Stimulated activated CD8-positive, alpha-beta memory T cell treated with anti-CD3 and anti-CD28 coated beads, Interleukin-4, amount 100 ng/mL, for 4 hours (primary cell): ENCODE results near the gene ASH1L.
A peak's percentile ranks its signal among the peaks of the same experiment; 100 is the strongest.
"Not testable (repeated sequence)": the region's sequence is repeated elsewhere in the genome, so short reads cannot be mapped to it uniquely, and the experiment has no call there.

Source experiments
- DNase-seq, 2 donors: peaks; one replicate each; pipeline ENCODE4 v3.0.0-alpha.2; 2020; ENCODE audit warnings: low read depth in 2 of 2, low spot score in 1 of 2

The ASH1L gene, protein sequence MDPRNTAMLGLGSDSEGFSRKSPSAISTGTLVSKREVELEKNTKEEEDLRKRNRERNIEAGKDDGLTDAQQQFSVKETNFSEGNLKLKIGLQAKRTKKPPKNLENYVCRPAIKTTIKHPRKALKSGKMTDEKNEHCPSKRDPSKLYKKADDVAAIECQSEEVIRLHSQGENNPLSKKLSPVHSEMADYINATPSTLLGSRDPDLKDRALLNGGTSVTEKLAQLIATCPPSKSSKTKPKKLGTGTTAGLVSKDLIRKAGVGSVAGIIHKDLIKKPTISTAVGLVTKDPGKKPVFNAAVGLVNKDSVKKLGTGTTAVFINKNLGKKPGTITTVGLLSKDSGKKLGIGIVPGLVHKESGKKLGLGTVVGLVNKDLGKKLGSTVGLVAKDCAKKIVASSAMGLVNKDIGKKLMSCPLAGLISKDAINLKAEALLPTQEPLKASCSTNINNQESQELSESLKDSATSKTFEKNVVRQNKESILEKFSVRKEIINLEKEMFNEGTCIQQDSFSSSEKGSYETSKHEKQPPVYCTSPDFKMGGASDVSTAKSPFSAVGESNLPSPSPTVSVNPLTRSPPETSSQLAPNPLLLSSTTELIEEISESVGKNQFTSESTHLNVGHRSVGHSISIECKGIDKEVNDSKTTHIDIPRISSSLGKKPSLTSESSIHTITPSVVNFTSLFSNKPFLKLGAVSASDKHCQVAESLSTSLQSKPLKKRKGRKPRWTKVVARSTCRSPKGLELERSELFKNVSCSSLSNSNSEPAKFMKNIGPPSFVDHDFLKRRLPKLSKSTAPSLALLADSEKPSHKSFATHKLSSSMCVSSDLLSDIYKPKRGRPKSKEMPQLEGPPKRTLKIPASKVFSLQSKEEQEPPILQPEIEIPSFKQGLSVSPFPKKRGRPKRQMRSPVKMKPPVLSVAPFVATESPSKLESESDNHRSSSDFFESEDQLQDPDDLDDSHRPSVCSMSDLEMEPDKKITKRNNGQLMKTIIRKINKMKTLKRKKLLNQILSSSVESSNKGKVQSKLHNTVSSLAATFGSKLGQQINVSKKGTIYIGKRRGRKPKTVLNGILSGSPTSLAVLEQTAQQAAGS (N-terminal part only)

DNA sequence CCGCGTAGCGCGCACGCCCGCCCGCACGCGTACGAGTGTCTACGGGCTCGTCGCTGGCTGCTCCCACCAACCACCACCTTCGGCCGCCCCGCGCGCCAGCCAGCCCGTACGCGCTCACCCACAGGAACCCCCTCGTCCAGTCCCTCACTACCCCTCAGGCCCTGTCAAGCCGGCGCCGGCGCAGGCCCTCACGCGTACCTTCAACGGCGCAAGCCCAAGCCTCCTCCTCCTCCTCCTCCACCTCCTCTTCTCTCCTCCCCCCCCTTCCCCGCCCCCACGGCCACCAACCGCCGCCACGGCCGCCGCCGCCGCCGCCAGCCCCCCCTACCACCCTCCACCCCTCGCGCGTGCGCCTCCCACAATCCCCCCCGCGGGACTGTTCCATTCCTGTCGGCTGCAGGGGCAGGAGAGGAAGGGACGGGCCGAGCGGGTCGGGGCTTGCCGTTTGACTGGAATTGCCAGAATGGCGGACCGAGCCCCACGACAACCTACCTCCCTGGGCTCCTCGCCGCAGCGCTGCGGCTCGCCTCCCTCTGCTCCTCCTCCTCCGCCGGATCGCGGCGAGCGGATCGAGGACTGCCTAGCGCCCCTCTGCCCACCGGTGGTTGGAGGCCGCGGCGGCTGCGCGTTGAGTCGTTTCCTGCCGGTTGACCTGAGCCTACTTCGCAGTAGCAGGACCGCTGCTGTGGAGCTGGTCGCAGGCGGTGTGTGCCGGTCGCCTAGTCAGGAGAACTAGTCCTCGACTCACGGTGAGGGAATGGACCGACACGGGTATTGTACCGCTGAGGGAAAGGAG, at the start of gene ASH1L:
ASH1L (minus strand) TSS at position 223 of the 796 bp plus-strand sequence. CDS start 41,284 bp downstream, outside the sequence.
- DNase-seq = peak; percentile 88 to 91

DNA sequence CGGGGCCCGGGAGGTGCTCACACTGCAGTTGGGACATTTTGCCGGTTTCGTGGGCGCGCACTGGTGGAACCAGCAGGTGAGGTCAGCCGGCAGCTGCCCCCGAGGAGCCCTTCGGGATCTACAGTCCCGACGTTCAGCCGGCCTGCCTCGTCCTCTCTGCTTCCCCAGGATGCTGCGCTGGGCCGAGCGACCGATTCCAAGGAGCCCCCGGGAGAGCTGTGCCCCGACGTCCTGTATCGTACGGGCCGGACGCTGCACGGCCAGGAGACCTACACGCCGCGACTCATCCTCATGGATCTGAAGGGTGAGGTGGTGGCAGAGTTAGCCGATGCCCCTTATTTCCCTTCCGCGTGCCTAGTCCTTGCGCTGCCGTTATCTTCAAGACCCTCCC, 47.6 kb upstream of the ASH1L start:
- not testable (repeated sequence) for DNase-seq

DNA sequence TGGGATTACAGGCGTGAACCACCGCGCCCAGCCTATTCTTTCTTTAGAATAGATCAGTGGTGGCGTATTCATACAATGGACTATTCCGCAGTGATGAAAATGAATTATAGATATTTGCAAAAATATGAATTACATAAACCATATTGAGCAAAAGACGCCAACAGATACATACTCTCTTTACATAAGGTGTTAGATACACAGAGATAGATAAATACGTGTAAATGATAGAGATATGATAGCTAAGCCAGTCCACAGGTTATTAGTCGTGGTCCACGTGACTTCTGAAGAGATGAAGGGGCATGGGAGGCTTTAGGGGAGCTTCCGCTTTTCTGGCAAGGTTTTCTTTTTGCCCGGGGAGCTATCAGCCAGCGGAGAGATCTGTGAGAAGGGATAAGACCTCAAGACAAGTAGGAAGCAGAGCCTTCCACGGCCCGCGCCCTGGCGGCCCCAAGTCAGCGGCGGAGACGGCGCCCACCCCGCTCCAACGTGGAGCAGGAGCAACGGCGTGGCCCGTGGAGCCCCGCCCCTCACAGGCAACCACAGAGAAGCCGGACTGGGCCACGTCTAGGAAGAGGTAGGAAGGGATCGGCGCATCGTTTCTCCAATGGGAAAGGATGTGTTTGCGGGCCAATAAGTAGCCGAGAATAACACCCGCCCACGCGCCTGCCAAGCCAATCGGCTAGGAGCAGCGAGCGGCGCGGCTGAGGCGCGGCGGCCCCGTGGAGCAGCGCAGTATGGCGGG, 47.1 kb upstream of the ASH1L start, which contains the start of gene MSTO1:
MSTO1 (plus strand) TSS at position 704 of the 742 bp plus-strand sequence; CDS start at position 735, 31 bp downstream.
- DNase-seq = peak; percentile 93 to 96

DNA sequence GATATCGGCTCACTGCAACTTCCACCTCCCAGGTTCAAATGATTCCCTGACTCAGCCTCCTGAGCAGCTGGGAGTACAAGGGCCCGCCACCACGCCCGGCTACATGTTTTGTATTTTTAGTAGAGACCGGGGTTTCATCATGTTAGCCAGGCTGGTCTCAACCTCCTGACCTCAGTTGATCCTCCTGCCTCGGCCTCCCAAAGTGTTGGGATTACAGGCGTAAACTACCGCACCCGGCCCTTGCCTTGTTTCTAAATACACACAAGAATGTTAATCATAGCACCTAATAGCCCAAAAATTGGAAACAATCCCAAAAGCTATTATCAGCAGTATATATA, 46.3 kb upstream of the ASH1L start:
- DNase-seq = no peak

DNA sequence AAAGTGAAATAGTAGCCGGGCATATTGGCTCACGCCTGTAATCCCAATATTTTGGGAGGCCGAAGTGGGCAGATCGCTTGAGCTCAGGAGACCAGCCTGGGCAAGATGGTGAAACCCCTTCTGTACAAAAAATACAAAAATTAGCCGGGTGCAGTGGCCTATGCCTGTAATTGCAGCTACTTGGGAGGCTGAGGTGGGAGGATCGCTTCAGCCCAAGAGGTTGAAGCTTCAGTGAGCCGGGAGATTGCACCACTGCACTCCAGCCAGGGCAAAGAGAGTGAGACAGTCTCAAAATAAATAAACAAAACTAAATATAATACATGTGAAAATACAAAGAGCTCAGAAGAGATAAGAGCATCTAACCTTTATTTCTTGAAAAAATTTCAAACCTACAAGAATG, 45.1 kb upstream of the ASH1L start:
- DNase-seq = no peak

DNA sequence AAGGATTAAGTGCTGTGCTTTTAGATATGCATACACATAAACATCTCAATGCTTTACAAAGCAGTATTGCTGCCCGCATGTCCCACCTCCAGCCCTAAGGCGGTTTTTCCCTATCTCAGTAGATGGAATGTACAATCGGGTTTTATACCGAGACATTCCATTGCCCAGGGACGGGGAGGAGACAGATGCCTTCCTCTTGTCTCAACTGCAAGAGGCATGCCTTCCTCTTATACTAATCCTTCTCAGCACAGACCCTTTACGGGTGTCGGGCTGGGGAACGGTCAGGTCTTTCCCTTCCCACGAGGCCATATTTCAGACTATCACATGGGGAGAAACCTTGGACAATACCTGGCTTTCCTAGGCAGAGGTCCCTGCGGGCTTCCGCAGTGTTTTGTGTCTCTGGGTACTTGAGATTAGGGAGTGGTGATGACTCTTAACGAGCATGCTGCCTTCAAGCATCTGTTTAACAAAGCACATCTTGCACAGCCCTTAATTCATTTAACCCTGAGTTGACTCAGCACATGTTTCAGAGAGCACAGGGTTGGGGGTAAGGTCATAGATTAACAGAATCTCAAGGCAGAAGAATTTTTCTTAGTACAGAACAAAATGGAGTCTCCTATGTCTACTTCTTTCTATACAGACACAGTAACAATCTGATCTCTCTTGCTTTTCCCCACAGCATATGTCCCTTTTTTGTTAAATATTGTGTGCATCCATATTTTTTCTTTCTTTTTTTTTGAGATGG, 37.4 kb upstream of the ASH1L start:
- DNase-seq = not testable (repeated sequence)

DNA sequence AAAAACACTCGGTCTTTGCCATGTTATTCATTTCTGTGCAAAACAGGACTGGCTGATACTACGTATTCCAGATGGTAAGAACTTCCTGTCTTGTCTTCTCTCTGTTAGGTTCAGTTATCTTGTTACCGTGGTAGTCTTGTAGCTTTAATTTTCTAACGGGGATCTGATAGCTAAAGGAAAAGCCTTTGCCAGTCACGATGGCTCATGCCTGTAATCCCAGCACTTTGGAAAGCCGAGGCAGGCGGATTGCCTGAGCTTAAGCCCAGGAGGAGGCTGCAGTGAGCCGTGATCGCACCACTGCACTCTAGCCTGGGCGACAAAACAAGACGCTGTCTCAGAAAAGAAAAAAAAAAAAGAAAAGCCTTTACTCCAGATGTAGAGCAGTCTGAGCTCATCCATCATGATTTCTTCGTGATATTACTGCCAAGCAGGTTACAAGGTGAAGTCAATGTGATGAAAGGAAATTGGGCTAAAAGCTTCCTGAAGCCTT, 36.3 kb upstream of the ASH1L start:
- no peak for DNase-seq

DNA sequence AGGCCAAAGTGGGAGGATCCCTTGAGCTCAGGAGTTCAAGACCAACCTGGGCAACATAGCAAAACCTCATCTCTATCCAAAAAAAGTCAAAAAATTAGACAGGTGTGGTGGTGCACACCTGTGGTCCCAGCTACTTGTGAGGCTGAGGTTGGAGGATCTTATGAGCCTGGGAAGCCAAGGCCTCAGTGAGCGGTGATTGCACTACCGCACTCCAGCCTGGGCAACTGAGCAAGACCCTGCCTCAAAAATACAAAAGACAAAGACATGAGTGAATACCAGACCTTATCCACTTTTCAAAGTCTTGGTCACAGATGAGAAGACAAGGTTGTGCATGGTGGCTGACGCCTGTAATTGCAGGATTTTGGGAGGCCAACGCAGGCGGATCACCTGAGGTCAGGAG, 34.3 kb upstream of the ASH1L start:
- no peak for DNase-seq

DNA sequence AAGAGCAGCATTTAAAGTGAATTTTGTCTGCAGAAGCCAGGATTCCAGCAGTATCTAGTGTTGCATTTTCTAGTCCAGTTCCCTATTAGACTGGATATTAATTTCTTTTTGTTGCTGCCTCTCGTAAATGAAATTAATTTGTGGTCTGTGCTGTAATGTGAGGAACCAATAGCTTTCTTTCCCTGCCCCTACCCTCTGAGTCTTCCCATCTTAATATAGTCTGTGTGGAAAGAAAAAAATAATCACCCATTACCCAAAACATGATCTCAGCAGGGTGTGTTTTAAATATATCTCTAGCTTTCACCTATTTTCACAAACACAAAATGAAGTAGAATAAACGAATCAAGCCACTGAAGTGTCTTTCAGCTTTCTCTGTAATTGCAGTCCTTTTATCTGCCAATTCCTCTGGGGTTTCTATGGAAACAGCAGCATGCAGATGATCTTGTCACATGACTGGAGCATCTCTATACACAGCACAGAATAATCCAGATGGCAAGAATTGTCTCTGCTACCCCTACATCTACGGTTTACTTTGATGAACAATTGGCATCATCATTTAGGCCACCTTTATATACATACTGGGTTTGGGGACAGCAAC, 33.4 kb upstream of the ASH1L start:
- not testable (repeated sequence) for DNase-seq

DNA sequence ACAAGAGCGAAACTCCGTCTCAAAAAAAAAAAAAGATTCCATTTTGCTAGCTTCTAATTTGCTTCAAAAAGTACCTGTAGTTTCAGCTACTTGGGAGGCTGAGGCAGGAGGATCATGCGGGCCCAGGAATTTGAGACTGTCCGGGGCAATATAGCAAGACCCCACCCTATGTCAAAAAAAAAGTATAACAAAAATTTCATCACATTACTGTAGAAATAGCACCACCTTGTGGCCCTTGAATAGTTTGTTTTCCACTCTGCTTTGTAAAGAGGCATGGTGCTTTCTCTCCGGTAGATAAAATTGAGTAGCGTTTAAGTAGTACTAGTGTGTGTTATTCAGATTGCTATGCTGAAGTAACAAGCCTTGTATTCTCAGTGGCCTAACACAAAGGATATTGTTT, 29.2 kb upstream of the ASH1L start:
- no peak for DNase-seq

DNA sequence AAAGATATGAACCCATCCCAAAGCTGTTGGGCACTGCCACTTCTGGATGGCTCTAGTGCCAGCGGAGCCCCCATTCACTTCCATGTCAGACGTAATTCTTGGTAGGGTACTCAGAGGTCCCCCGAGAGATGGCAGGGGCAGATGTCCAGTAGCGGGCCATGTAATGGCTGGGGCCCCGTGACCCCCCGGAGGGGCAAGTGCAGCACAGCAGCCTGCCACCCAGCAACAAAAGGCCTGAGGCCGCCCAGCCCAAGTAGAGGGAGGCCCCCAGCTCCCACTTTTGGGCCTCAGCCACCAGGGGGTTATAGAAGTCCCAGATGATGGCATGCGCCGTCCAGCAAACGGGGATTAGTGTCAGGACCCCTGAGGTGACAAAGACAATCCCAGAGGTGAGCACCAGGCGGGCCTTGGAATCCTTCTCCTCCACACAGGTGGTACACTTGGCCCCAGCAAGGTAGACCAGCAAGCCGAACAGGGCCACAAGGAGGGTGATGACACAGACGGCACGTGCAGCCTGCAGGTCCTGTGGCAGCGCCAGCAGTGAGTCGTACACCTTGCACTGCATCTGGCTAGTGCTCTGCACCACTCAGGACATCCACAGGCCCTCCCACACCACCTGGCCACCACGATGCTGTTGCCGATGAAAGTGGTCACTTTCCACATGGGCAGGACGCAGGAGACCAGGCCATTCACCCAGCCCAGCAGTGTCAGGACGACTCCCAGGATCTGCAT, 28.1 kb upstream of the ASH1L start:
- DNase-seq = not testable (repeated sequence)

DNA sequence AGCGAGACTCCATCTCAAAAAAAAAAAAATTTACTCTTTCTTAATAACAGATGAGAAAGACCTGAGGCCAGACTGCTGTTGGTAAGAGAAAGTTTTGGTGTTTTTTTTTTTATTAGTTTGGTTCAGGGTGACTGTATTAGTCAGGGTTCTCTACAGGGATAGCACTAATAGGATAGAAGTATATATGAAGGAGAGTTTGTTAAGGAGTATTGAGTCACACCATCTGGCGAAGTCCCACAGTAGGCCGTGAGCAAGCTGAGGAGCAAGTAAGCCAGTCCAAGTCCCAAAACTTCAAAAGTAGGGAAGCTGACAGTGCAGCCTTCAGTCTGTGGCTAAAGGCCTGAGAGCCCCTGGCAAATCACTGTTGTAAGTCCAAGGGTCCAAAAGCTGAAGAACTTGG, 26.7 kb upstream of the ASH1L start:
- not testable (repeated sequence) for DNase-seq

DNA sequence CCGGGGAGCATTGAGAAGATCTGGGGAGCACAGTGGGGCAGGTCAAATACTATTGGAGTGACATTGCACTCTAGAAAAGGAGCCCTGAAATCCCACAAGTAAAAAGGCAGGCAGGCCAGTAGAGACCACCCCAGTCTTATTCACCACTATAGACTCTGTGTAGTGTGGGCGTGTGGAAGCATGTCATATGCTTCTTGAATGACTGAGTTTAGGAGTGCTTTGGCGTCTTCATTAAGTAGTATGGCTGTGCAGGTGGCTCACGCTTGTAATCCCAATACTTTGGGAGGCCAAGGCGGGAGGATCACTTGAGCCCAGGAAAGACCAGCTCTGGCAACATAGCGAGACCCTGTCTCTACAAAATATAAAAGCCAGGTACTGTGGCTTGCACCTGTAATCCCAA, 21.2 kb upstream of the ASH1L start:
- DNase-seq = not testable (repeated sequence)

DNA sequence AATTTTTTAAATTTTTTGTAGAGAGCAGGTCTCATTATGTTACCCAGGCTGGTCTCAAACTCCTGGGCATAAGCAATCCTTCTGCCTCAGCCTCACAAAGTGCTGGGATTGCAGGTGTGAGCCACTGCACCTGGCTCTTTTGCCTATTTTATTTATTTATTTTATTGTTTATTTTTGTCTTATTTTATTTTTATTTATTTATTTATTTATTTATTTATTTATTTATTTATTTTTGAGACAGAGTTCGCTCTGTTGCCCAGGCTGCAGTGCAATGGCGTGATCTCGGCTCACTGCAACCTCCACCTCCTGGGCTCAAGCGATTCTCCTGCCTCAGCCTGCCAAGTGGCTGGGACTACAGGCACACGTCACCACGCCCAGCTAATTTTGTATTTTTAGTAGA, 13.0 kb upstream of the ASH1L start:
- DNase-seq = not testable (repeated sequence)

DNA sequence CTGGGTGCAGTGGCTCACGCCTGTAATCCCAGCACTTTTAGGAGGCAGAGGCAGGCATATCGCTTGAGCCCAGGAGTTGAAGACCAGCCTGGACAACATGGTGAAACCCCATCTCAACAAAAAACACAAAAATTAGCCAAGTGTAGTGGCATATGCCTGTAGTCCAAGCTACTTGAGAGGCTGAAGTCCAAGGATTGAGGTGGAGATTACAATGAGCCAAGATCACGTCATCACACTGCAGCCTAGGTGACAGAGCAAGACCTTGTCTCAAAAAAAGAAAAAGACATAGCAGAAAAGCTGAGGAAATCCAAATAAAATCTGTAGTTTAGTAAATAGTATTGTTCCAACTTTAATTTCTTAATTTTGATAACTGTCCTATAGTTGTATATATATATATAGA, 11.5 kb upstream of the ASH1L start:
- no peak for DNase-seq

DNA sequence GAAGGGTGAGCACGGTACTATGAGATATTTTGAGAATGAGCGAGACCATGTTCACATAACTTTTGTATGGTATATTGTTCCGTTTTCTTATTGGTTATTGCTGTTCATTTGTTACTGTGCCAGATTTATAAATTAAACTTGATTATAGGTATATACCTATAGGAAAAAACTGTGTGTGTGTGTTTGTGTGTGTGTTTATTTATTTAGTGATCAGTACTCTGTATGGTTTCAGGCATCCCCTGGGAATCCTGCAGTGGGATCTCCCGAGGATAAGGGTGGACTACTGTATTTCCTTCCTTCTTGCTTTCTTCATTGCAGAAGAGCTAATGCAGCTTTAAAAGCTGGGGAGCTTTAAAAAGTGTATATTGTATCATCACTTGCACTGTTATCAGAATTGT, 8.0 kb upstream of the ASH1L start:
- DNase-seq = no peak

DNA sequence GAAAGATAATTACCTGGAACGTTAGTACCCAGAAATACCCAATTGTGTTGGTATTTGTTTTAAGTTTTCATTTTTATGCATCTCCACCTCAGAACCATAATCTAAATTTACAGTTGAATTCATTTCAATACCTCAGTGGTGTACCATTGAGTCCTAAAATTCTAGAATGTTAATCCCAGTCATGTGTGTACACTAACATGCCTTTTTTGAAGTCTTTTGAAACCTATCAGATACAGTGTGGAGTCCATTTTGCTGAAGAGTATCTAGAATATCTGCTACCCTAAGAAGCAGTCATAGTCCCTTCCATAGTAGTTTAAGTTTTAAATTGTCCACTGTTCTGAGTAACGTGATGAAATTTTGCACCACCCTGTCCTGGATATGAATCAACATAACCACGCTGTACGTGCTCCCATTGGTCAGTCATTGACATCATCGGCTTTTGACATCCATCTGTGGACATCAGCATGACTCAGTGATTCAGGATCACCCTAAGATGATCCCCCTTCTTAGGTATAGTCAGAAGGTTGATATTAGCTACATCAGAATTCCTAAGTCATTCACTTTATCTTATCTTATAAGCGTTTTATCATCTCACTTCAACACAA, 7.5 kb upstream of the ASH1L start:
- DNase-seq = no peak
